ENCODE results near the gene POU2AF2. TPM values are rescaled to one million over a fixed set of nuclear protein-coding genes. Genes with fewer than 3 reads are reported as not detected.
"Not testable (repeated sequence)": the region's sequence is repeated elsewhere in the genome, so short reads cannot be mapped to it uniquely, and the experiment has no call there.

Gene POU2AF2
- total RNA-seq, 1 donor from 2014 or later: not detected

GRCh38 chr11:111301004-111301841 lies 55.7 kb downstream of the POU2AF2 start:
- ATAC-seq (peak; percentile 27), DNase-seq (ENCODE audit: low spot score) (peak; percentile 80)

DNA sequence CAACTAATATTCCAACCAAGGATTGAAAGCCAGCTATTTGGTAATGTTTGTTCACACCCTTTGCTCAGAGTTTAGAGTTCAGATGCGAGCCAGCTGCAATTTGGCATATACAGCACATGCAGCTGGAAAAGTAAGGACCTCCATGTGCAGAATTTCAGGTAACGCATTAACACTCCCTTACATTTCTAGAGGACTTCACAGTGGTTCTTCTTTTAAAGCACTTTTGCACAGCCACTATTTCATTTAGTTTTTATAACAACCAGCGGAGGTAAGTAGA lies 56.3 kb downstream of the POU2AF2 start:
- DNase-seq (ENCODE audit: low spot score) (peak; percentile 62), ATAC-seq (peak; percentile 30)

DNA sequence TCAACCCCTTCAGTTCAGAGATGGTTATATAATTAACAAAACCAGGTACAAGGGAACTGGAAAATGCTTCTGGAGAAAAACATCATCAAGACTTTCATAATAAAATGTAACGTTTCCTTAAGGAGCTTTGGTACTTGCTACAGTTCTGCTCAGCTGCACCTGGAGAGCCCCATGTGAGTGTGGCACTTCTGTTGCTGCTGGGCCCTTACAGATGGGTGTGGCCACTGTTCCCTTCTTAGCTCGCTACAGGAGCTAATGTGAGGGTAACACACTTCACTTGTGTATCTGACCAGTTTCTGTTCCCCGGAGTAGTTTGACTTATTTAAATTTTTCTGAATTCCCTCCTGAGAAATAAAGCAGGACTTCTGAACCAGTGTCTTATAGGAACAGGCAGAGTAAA lies 56.8 kb downstream of the POU2AF2 start:
- no peak for DNase-seq (ENCODE audit: low spot score)
- no peak for ATAC-seq

- DNase-seq (ENCODE audit: low spot score) (peak; percentile 58), ATAC-seq (peak; percentile 46)
Observed at GRCh38 chr11:111303461-111303860, 57.9 kb downstream of the POU2AF2 start.

DNA sequence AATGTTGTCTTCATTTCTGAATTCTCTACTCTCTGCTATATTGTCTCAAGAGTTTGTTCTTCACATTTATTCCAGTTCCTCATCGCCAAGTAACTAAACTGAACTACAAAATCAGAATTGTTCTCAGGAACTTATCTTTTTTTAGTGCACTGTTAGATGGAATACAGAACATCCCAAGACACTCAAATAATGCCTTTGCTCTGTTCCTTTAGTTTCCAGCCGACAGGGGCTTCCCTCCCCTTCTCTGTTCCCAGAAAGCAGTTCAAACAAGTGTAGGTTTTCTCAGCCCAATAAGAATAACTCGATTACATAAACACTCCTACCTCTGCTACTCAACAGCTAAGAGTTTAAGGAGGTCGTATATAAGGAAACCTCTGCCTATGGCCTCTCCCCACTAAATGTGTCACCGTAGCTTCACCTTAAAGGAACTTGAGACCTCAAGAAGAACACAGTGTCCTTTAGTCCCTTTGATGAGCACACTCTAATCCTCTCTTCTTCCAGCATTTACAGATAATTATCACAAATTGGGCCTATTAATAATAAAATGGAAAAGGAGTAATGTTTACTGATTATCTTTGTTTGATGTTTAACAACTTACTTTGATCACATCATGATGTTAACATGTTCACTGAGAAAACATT lies 59.8 kb downstream of the POU2AF2 start:
- DNase-seq (ENCODE audit: low spot score): no peak

DNA sequence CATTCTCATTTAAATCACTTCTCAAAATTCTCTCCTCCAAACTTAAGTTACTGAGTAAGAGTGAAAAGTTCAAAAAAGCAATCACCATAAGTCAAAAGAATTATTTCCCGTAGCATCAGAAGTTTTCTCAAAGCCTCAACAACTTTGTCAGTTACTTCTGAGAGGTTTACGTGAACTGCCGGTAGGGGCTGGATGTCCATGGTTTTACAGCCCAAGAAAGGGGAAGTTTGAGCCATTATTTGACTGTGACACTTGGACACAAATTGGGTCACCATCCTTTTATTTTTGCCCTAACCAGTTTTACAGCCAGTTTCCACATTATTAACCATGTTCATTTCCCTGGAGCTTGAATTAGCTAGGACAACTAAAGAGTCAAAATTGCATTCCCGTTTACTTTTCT lies 60.4 kb downstream of the POU2AF2 start:
- no peak for ATAC-seq
- DNase-seq (ENCODE audit: low spot score): no peak

More for the DNA sequence above, 59.8 kb downstream of the POU2AF2 start:
- ATAC-seq: no peak

GRCh38 chr11:111306321-111306720 lies 60.8 kb downstream of the POU2AF2 start:
- DNase-seq (ENCODE audit: low spot score): no peak
- ATAC-seq: no peak

GRCh38 chr11:111307472-111308108 lies 62.1 kb downstream of the POU2AF2 start:
- DNase-seq (ENCODE audit: low spot score) (no peak), ATAC-seq (no peak)

- ATAC-seq: peak; percentile 91
- peak; percentile 84 for DNase-seq (ENCODE audit: low spot score)
Observed at GRCh38 chr11:111308140-111308539, 62.6 kb downstream of the POU2AF2 start.

- ATAC-seq (no peak), DNase-seq (ENCODE audit: low spot score) (no peak)
Observed at GRCh38 chr11:111309215-111309915, 63.8 kb downstream of the POU2AF2 start.

- no peak for DNase-seq (ENCODE audit: low spot score)
- no peak for ATAC-seq
Observed at GRCh38 chr11:111310088-111310487, 64.6 kb downstream of the POU2AF2 start.

- ATAC-seq: no peak
Observed at GRCh38 chr11:111310723-111311122, 65.2 kb downstream of the POU2AF2 start.

GRCh38 chr11:111312076-111312475 lies 66.6 kb downstream of the POU2AF2 start:
- no peak for DNase-seq (ENCODE audit: low spot score)

More at GRCh38 chr11:111310723-111311122, 65.2 kb downstream of the POU2AF2 start:
- no peak for DNase-seq (ENCODE audit: low spot score)

GRCh38 chr11:111319296-111319695 lies 73.8 kb downstream of the POU2AF2 start:
- no peak for ATAC-seq
- DNase-seq (ENCODE audit: low spot score): no peak

More at GRCh38 chr11:111312076-111312475, 66.6 kb downstream of the POU2AF2 start:
- no peak for ATAC-seq

DNA sequence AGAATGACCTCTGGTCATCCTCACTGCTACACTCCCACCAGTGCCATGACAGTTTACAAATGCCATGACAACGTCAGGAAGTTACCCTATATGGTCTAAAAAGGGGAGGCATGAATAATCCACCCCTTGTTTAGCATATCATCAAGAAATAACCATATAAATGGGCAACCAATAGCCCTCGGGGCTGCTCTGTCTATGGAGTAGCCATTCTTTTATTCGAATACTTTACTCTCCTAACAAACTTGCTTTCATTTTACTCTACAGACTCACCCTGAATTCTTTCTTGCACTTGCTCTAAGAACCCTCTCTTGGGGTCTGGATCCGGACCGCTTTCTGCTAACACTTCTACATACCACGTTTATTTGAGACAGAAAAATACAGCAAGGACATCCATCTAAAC lies 74.7 kb downstream of the POU2AF2 start:
- not testable (repeated sequence) for ATAC-seq; DNase-seq (ENCODE audit: low spot score)

DNA sequence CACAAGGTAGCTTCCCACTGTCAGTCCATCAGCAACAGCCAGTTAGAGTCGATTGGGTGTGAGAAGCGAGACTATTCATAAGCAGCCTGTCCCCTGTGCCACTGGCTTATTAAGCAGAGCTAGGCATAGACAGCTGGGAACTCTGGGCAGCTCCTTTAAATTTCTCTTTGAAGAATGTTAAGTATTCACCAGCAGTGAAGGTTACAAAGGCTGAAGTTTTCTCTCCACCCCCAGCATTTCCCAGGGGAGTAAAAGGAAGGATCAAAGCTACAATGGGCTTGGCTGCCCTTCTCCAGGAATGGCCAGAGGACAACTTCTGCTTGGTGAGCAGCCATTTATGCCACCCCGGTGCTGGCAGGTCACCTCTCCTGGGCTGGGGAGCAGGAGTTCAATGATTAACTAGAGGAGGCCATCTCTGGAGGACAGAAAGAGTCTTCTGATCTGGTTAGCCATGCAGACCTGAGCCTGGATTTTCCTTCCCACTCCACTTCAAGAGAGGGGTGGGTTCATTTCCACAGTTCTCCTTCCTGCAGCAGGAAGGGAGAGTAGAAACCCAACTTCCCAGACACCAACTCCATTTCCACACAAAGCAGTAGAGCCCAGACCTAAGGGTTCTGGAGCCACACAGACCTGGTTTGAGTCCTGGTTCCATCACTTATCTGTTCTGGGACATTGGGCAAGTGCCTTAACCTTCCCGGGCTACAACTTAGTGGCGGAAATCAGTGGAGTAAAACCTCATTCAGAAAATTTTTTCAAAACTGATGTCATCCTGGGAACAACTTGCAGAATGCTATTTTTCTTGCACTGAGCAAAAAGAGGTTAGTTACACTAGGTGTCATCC lies 75.4 kb downstream of the POU2AF2 start:
- peak; percentile 98 for ATAC-seq

DNA sequence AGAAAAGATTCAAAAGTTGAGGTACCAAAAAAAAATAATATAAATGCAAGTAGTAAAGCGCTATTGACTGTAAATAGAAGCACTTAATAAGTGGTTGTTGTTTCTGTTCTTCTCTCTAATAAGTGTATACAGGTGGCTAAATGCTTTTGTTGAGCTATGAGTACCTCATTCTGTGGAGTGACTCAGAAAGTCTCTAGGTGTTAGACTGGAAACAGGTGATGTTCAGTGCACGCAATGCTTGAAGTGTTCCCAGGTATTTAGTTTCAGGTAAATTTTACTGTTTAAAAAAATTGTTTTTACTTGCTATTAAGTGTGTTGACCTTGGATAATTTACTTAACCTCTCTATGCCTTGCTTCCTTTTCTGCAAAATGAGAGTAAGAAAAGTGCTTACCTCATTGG lies 77.0 kb downstream of the POU2AF2 start:
- DNase-seq (ENCODE audit: low spot score): no peak
- no peak for ATAC-seq

More for the DNA sequence above, 75.4 kb downstream of the POU2AF2 start:
- DNase-seq (ENCODE audit: low spot score): peak; percentile 83

- ATAC-seq (no peak), DNase-seq (ENCODE audit: low spot score) (no peak)
Observed at GRCh38 chr11:111324277-111324720, 78.8 kb downstream of the POU2AF2 start.

- ATAC-seq (no peak), DNase-seq (ENCODE audit: low spot score) (no peak)
Observed at GRCh38 chr11:111325259-111325658, 79.7 kb downstream of the POU2AF2 start.

GRCh38 chr11:111326824-111327223 lies 81.3 kb downstream of the POU2AF2 start:
- ATAC-seq (no peak), DNase-seq (ENCODE audit: low spot score) (no peak)
